Measurements from ENCODE around the gene HMX1.

DNA sequence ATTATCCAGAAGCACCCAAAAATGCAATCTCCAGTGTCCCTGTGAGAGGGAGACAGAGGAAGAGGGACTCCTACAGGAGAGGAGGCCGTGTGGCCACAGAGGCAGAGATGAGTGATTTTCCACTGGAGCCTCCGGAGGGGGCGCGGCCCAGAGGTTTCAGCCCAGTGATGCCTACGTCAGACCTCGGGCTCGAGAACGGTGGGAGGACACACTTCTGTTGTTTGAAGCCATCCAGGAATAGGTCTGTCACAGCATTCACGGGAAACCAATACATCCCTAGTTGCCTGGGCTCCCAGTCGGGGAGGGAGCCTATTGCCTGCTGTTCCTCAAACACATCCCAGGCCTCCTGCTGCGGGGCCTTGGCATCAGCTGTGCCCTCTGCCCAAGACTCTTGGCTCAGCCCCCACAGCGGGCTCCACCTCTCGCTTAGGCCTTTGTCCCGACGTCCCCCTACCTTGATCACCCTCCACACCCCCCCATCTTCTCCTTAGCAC, 39.2 kb upstream of the HMX1 start:
- no peak for TF ChIP-seq POLR2A (IDR thresholded peaks at IDR 0.05; ENCODE audit: low read depth, low read length)
- no peak for TF ChIP-seq POLR2AphosphoS5 (IDR thresholded peaks at IDR 0.05; ENCODE audit: low read depth, low read length)
- TF ChIP-seq TAF1 (IDR thresholded peaks at IDR 0.05; ENCODE audit: low read depth, low read length) = no peak
- no peak for TF ChIP-seq SPI1 (IDR thresholded peaks at IDR 0.05; ENCODE audit: low read depth, low read length)
- TF ChIP-seq PAX5 (IDR thresholded peaks at IDR 0.05; ENCODE audit: insufficient read depth, low read length, severe bottlenecking) = no peak

Data from GM12891 (cell line).